ENCODE data around the gene WDR35.

GRCh38 chr2:19881908-19882265, 108.0 kb downstream of the WDR35 start:
- TF ChIP-seq CTCF (IDR thresholded peaks at IDR 0.05): no peak
- no peak for TF ChIP-seq POLR2A (IDR thresholded peaks at IDR 0.05)

Data from lower leg skin (tissue), 3 donors.